ENCODE data around the gene PPIL6.
A peak's percentile ranks its signal among the peaks of the same experiment; 100 is the strongest.
"Not testable (repeated sequence)": the region's sequence is repeated elsewhere in the genome, so short reads cannot be mapped to it uniquely, and the experiment has no call there.

The PPIL6 gene

DNA sequence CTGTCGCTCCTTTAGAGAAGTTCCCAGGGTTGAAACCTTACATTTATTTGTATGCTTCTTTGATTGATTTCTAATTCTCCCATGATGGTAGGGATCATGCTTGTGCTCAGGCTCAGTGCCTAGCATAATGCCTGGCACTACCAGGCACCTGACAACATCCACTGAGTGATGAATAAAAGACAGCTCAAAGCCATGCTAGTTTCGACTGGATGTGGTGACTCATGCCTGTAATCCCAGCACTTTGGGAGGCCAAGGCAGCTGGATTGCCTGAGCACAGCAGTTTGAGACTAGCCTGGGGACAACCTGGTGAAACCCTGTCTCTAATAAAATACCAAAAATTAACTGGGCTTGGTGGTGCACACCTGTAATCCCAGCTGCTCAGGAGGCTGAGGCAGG, 46.5 kb downstream of the PPIL6 start:
- DNase-seq (ENCODE audit: low read depth): no peak

GRCh38 chr6:109393157-109393885, 47.1 kb downstream of the PPIL6 start:
- no peak for DNase-seq (ENCODE audit: low read depth)

- DNase-seq (ENCODE audit: low read depth): no peak
These were observed 50.7 kb downstream of the PPIL6 start for GRCh38 chr6:109389650-109390274.

GRCh38 chr6:109388265-109388664, 52.2 kb downstream of the PPIL6 start:
- DNase-seq (ENCODE audit: low read depth): no peak

GRCh38 chr6:109383438-109383940, 56.9 kb downstream of the PPIL6 start:
- DNase-seq (ENCODE audit: low read depth): no peak

- DNase-seq (ENCODE audit: low read depth): peak; percentile 94
These were observed 57.6 kb downstream of the PPIL6 start for GRCh38 chr6:109382576-109383437.

GRCh38 chr6:109381747-109382575, 58.5 kb downstream of the PPIL6 start, which contains the start of gene CD164:
Gene CD164 (minus strand): TSS chr6:109382467. CDS start chr6:109382378, 89 bp downstream.
- DNase-seq (ENCODE audit: low read depth): peak; percentile 94

DNA sequence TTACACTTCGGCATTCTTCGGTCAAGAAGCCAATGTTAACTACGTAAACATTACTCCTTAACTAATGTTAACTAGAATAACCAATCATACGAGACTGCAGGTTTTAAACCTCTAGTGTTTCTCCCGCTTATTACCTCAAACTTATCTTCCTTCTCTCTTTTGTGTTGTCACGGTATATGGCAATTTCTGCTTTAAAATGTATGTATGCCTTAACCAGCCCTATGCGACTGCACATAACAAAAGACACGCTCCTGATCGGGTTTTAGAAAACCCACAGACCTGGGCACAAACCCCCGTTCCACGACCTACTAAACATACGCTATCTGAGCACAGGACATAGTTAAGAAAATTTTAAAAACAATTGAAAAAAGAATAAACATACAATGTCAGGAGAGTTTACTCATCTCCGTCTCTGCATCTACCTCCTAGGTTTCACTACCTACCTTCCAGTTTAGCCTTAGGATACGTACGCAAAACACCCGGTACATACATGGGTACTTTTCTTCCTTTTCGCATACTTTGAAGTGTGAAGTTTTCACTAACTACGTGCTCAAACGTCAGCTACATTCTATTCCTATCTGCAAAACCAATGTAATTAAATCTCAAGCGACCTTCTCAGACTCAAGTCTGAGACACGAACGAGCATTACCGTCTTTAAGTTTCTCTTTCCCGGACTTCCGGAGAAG, 59.2 kb downstream of the PPIL6 start:
- no peak for DNase-seq (ENCODE audit: low read depth)

GRCh38 chr6:109379711-109380110, 60.7 kb downstream of the PPIL6 start:
- DNase-seq (ENCODE audit: low read depth): no peak

DNA sequence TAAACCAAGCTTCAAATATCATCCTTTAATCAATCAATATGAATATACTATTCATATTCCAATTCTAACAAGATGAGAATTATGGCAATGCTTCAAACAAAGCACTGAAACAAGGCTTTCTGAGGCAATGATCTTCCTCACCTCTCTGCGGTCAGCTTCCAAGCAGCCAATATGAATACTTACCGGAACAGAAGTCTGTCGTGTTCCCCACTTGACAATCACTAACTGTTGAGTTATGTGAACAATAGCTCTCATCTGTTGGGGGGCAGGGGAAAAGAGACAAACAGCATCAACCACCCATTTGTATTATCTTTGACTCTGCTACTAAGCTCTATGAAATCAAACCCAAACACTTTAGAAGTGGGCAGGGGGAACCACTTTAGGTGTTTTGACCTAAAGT, 62.7 kb downstream of the PPIL6 start:
- DNase-seq (ENCODE audit: low read depth): no peak

DNA sequence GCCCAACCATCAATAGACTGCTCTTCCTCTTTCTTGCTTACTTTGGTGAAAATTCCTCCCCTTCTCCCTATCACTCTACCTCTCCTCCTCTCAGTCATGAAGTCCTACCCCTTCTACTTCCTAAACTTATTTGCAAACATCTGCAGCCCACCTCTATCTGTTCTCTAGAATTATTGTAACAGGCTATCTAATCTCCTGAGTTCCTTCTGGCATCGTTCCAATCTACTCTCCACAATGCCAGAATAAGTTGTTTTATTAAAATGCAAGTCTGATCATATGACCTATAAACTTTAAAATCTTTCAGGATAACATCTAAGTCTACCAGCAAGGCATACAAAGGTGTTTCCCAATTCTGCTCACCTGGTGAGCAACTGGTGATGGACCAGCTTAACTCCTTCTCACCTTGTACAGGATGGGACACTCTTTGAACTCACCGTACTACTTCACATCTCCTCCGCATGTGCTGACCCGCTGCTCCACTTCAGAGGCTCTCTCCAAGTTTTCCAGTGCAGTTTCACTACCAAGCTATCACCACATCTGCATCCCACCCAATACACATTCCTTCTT, 66.0 kb downstream of the PPIL6 start:
- DNase-seq (ENCODE audit: low read depth): no peak

- DNase-seq (ENCODE audit: low read depth): peak; percentile 45
These were observed 66.7 kb downstream of the PPIL6 start for GRCh38 chr6:109373762-109374161.

DNA sequence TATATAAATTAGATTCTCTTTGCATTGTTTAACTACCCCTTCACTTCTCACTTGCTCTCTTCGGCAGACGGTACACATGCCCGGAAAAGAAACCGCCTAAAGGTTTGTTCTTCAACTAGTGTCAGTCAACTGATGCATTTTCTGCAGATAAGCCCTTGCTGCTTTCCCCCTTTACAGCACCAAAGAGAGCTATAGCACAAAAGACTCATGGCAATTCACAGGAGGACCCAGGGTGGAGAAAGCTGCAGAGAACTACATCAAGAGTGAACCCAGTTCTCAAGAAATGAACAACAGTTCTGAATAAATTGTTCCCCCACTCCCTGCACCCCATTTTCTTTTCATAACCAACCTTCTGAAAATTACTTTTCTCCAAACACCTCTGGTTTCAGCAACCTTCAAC, 67.1 kb downstream of the PPIL6 start:
- no peak for DNase-seq (ENCODE audit: low read depth)

DNA sequence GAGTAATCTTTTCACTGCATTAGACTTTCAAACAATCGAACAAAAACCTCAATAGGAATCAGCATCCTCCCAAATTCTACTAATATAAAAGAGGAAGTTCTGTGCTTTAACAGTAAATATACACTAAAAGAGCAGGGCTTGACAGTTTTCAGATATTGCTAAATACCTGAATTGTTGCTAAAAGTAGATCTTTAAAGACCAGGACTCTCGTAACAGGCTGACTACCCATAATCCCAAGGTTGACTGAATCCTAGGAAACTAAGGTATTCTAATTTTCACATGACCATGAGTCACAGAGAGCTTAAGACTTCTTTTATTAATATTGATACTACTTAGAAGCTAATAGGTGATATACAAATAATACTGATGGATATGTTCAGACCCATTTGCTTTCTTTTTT, 68.3 kb downstream of the PPIL6 start:
- DNase-seq (ENCODE audit: low read depth): no peak

- no peak for DNase-seq (ENCODE audit: low read depth)
These were observed 69.6 kb downstream of the PPIL6 start for GRCh38 chr6:109370792-109371191.

DNA sequence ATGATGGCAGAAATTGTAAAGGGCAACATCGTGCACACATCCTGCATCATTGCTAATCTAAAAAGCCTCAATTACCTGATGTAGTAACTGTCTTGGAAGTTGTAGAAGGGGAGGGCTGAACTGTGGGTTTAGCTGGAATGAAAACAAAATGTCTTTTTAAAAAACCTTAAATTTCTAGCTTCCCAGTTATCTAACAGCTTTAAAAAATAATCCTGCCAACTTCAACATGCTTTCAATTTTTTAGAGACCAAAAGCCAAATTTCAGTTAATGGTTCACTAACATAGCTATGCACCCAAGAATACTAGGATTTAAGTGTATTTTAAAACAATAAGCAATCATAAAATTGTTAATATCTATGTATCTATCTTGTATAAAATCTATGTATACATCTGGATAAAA, 70.1 kb downstream of the PPIL6 start:
- no peak for DNase-seq (ENCODE audit: low read depth)

- DNase-seq (ENCODE audit: low read depth): no peak
These were observed 70.7 kb downstream of the PPIL6 start for GRCh38 chr6:109369728-109370127.

GRCh38 chr6:109364382-109365078, 75.9 kb downstream of the PPIL6 start:
- not testable (repeated sequence) for DNase-seq (ENCODE audit: low read depth)

DNA sequence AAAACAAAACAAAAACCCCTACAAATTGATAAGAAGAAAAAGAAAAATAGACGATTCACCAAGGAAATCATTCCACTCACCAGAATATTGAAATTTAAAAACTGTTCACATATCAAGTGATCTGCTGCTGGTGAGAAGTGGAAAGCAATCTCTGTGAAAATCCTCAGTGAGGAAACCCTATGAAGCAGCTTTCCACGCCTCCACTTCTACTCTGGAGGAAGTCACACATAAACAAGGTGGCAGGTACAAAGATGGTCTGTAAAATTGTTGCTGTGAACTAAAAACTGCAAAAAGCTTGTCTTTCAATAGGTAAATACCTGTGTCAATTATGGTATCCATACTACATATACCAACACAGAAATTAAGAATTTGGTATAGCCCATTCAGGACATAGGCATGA, 76.7 kb downstream of the PPIL6 start:
- DNase-seq (ENCODE audit: low read depth): no peak

Measured in fibroblast of gingiva (primary cell).